Gastroesophageal sphincter (tissue), 4 donors: ENCODE measurements around the gene ERV3-1. TPM values are rescaled to one million over a fixed set of nuclear protein-coding genes. Genes with fewer than 3 reads are reported as not detected.
A peak's percentile ranks its signal among the peaks of the same experiment; 100 is the strongest.
"Not testable (repeated sequence)": the region's sequence is repeated elsewhere in the genome, so short reads cannot be mapped to it uniquely, and the experiment has no call there.

ENCODE experiments used
- ATAC-seq: fragments of 150-250 bp; one replicate; pipeline ENCODE4 v1.9.1; 2016; ENCODE audit warnings: mild to moderate bottlenecking, moderate library complexity
- H3K27ac ChIP-seq, 4 donors: fragments of 200-600 bp; sonication (generic) in 3 of 4; 1 replicate in 3 of 4; 2 replicates in 1 of 4; pipeline ENCODE4 v1.5.1; 2016 to 2019
- H3K27me3 ChIP-seq: fragments of 200-600 bp; sonication (generic); one replicate; pipeline ENCODE4 v1.5.1; 2019
- H3K36me3 ChIP-seq, 2 donors: fragments of 200-600 bp; sonication (generic); one replicate each; pipeline ENCODE4 v1.5.1; 2019; ENCODE audit warnings: control low read depth in 1 of 2
- H3K4me1 ChIP-seq, 3 donors: fragments of 200-600 bp; sonication (generic); 1 replicate in 2 of 3; 2 replicates in 1 of 3; pipeline ENCODE4 v1.5.1; 2016 to 2019; ENCODE audit warnings: control low read depth in 2 of 3
- H3K4me3 ChIP-seq, 2 donors: fragments of 200-600 bp; sonication (generic); one replicate each; pipeline ENCODE4 v1.5.1; 2019; ENCODE audit warnings: mild to moderate bottlenecking in 1 of 2, moderate library complexity in 1 of 2
- H3K9me3 ChIP-seq, 3 donors: fragments of 200-600 bp; sonication (generic); one replicate each; pipeline ENCODE4 v1.5.1; 2017 to 2019; ENCODE audit warnings: control low read depth in 2 of 3
- EP300 ChIP-seq: sonication (generic); formaldehyde crosslinking; IDR thresholded peaks from one replicate; pipeline ENCODE4 v1.6.1; 2017; ENCODE audit warnings: antibody characterized with exemption, mild to moderate bottlenecking
- POLR2A ChIP-seq, 2 donors: fragments of 450-650 bp; IDR thresholded peaks; one replicate each; pipeline ENCODE4 v1.6.1; 2017; ENCODE audit warnings: antibody characterized with exemption in 2 of 2, mild to moderate bottlenecking in 2 of 2, moderate library complexity in 1 of 2
- POLR2AphosphoS5 ChIP-seq: sonication (generic); formaldehyde crosslinking; IDR thresholded peaks from one replicate; pipeline ENCODE4 v1.6.1; 2017; ENCODE audit warnings: antibody characterized with exemption
- WGBS, 2 donors: methylation state at CpG; one replicate each; pipeline ENCODE4 v1.1.5; 2018; ENCODE audit warnings: low coverage in 1 of 2; 5-methylcytosine and 5-hydroxymethylcytosine counted together
- total RNA-seq, 4 donors: library from RNA; depleted of rRNA; stranded (reverse); fragments of >200 nt; gene quantifications; one replicate each; pipeline ENCODE4 v1.1.0, GENCODE V29; 2016
- TF ChIP-seq, protein P1 (sequence below), 4 experiments: fragments of 200-600 bp in 2 of 4; fragments of 450-650 bp in 2 of 4; sonication (generic) in 1 of 4; IDR thresholded peaks; one replicate each; pipeline ENCODE4 v1.5.1; 2017 to 2019; ENCODE audit warnings: antibody characterized with exemption in 4 of 4, mild to moderate bottlenecking in 2 of 4, moderate library complexity in 2 of 4

The ERV3-1 gene
- total RNA-seq, 4 donors from 2014 or later = 5.6 to 17.7 (median 9.4) TPM

DNA sequence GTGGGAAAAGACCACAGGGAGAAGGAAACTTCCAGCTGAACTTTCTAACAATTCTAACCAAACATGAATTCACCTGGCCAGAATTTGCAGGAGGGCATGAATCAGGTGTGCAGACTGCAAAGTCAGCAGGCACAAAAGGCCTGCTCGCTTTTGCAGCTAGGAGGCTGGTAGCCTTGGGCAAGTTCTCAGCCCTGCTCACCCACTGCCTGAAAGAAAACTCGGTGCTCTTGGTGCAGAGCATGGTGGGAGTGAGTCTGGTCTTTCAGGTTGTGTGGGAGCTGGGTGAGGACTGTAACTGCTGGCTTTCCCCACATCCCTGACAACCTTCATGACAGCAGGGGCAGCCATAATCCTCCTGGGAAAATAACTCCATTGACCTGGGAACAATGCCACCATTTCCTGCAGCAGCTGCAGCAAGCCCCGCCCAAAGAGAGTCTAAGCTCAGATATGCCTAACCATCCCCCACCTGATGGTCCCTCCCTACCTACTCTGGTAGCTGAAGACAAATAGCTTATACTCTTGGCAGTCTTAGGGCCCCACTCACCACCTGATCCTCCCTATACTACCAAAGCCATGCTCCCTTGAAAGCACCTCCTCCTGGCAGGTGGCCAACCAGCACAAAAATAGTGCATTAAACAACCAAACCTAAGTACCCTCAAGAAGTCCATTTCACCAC, 47.3 kb downstream of the ERV3-1 start:
- TF ChIP-seq POLR2AphosphoS5 = no peak
- no peak for TF ChIP-seq EP300
- TF ChIP-seq, protein P1, sequence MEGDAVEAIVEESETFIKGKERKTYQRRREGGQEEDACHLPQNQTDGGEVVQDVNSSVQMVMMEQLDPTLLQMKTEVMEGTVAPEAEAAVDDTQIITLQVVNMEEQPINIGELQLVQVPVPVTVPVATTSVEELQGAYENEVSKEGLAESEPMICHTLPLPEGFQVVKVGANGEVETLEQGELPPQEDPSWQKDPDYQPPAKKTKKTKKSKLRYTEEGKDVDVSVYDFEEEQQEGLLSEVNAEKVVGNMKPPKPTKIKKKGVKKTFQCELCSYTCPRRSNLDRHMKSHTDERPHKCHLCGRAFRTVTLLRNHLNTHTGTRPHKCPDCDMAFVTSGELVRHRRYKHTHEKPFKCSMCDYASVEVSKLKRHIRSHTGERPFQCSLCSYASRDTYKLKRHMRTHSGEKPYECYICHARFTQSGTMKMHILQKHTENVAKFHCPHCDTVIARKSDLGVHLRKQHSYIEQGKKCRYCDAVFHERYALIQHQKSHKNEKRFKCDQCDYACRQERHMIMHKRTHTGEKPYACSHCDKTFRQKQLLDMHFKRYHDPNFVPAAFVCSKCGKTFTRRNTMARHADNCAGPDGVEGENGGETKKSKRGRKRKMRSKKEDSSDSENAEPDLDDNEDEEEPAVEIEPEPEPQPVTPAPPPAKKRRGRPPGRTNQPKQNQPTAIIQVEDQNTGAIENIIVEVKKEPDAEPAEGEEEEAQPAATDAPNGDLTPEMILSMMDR (IDR thresholded peaks at IDR 0.05) = no peak
- TF ChIP-seq POLR2A (IDR thresholded peaks at IDR 0.05) = no peak
- H3K36me3 ChIP-seq = no peaks in the 10 kb centered on the region
- H3K4me3 ChIP-seq = no peak overlapping the region

DNA sequence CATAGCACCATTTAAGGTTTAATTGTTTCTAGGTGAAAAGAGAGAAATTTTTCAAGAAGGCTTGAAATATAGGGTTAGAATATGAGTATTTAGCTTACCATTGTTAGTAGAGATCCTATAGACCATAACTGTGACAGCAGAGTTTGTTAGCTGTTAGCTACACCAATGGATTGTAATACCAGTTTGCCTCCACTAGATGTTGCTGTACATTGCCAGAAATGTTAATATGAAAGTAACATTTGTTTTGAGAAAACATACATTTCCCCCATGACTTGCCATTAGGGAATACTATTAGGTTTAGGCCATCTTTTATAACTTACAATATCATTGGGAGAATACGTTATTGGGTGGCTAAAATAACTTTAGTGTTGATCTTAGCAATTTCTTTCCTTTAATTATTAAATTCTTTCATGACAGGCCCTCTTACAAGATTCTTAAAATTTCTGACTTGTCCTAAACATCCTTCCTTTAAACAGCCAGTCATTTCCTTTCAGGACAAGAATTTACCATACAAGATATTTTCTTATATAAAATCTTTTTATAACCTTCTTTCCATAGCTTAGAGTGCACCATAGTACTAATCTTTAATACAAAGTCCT, 55.1 kb downstream of the ERV3-1 start:
- peaks cover 27% of the 10 kb centered on the region for H3K27me3 ChIP-seq
- H3K36me3 ChIP-seq = no peaks in the 10 kb centered on the region
- 0 to 13% methylated on average over 1 of the region's 1 CpG for WGBS, 2 donors
- H3K27ac ChIP-seq = no peak overlapping the region
- TF ChIP-seq EP300 (no peak), POLR2AphosphoS5 (no peak), POLR2A (IDR thresholded peaks at IDR 0.05) (no peak)
- TF ChIP-seq, protein P1 (IDR thresholded peaks at IDR 0.05) = peak; percentile 80 to 89 (median 80)
- no peak overlapping the region for H3K4me3 ChIP-seq
- no peaks in the 10 kb centered on the region for H3K9me3 ChIP-seq
- ATAC-seq = no peak
- H3K4me1 ChIP-seq = peaks cover 5 to 13% (median 7%) of the 10 kb centered on the region in 3 donors

More for the DNA sequence above, 47.3 kb downstream of the ERV3-1 start:
- no peaks in the 10 kb centered on the region for H3K9me3 ChIP-seq
- no peaks in the 10 kb centered on the region for H3K27me3 ChIP-seq
- no peaks in the 10 kb centered on the region for H3K4me1 ChIP-seq
- H3K27ac ChIP-seq = no peak overlapping the region
- ATAC-seq = no peak
- 84 to 86% methylated on average over 2 of the region's 3 CpGs for WGBS, 2 donors

DNA sequence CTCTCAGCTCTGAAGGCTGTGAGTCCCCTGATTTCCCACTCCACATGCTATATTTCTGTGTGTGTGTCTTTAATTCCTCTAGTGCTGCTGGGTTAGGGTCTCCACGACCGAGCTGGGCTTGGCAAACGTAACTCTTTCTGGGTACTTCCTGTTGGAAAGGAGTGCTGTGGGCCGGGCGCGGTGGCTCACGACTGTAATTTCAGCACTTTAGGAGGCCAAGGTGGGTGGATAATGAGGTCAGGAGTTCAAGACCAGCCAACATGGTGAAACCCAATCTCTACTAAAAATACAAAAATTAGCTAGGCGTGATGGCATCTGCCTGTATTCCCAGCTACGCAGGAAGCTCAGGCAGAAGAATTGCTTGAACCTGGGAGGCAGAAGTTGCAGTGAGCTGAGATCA, 55.8 kb downstream of the ERV3-1 start:
- H3K36me3 ChIP-seq, ATAC-seq, H3K9me3 ChIP-seq, H3K4me3 ChIP-seq, H3K27ac ChIP-seq: not testable (repeated sequence)
- 71% methylated on average over 2 of the region's 9 CpGs; no CpG with 5 or more reads in 1 of the 2 donors for WGBS, 2 donors
- peaks cover 34% of the 10 kb centered on the region for H3K27me3 ChIP-seq
- peaks cover 5 to 13% (median 7%) of the 10 kb centered on the region in 3 donors for H3K4me1 ChIP-seq

DNA sequence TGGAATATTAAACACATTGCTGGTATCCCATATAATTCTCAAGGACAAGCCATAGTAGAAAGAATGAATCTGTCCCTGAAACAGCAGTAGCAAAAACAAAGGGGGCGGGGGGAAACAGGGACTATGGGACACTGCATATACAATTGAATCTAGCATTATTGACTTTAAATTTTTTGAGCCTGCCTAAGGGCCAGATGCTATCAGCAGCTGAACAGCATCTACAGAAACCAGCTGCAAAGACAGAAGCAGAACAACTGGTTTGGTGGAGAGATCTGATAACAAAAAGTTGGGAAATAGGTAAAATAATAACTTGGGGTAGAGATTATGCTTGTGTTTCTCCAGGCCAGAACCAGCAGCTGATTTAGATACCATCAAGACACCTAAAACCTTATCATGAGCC, 57.7 kb downstream of the ERV3-1 start:
- not testable (repeated sequence) for H3K9me3 ChIP-seq, ATAC-seq, H3K4me3 ChIP-seq, H3K36me3 ChIP-seq, H3K27ac ChIP-seq
- Histone ChIP-seq H3K27me3 (peaks cover 47% of the 10 kb centered on the region), H3K4me1 (peaks cover 5 to 13% (median 7%) of the 10 kb centered on the region in 3 donors)
- WGBS, 2 donors = 100% methylated on average over 1 of the region's 1 CpG; no CpG with 5 or more reads in 1 of the 2 donors

DNA sequence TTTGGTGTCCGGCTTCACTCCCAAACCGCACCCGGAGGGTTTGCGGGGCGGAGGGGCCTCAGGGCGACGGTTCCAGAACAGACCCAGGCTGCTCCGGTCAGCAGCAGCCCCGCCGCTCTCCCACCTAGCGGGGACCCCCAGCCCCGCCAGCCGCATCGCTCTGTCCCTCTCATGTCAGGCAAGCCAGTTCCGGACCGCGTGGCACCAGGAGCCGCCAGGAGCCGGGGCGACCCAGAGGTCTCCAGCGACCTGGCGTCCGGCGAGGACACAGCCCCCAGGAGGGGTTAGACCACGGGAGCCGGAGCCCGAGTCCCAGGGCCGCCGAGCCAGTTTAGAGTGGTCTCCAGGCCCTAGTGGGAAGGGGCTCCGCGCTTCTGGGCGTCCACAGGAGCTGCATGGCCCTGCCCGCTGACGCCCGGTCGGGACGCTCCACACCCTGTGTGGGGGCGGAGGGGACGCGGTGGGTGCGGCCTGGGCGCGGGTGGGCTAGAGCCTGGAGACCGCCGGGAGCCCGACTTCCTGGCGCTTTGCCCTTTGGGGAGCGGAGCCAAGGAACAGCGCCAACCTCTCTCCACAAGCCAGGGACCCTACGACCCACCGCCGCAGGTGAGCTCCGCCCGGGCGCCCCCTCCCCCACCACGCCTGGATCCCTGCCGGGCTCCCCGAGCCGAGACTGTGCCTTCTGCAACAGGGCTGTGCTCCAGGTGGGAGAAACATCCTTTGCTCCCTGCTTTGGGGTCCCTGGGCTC, 59.1 kb downstream of the ERV3-1 start:
- no peak for TF ChIP-seq POLR2AphosphoS5
- TF ChIP-seq, protein P1 (IDR thresholded peaks at IDR 0.05) = no peak
- no peak for TF ChIP-seq EP300
- Histone ChIP-seq H3K4me1 (peaks cover 5 to 13% (median 7%) of the 10 kb centered on the region in 3 donors), H3K9me3 (no peaks in the 10 kb centered on the region), H3K27me3 (peaks cover 50% of the 10 kb centered on the region), H3K36me3 (no peaks in the 10 kb centered on the region), H3K4me3 (peak overlapping the region; percentile 20 to 50), H3K27ac (no peak overlapping the region)
- WGBS, 2 donors = no CpG with 5 or more reads among the region's 59 CpGs
- peak; percentile 19 for ATAC-seq
